CD4-positive, alpha-beta T cell treated with Interleukin-2 at 100 ng/mL for 4 hours (primary cell): ENCODE measurements around the gene RPAP2.
"Not testable (repeated sequence)": the region's sequence is repeated elsewhere in the genome, so short reads cannot be mapped to it uniquely, and the experiment has no call there.

ENCODE experiments used
- DNase-seq: peaks from one replicate; pipeline ENCODE4 v3.0.0-alpha.2; 2020; ENCODE audit warnings: low spot score

Gene RPAP2

DNA sequence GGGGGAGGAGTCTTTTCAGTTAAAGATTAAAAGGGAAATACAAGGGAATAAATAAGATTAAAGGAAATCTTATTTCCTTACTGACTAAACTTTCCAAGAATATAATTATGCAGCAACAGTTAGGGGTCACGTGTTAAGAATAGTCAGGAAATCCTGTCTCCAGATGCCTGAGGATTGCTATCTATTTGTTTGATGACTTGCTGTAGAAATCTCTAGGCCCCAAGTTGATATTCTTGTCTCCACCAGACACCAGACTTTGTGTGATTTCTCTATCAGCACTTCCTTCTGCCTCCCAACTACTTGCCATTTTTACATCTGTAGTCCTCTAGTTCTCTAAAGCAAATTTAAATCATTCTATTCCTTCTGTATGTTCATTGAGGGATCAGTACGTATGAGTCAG, 77.5 kb downstream of the RPAP2 start:
- no peak for DNase-seq

DNA sequence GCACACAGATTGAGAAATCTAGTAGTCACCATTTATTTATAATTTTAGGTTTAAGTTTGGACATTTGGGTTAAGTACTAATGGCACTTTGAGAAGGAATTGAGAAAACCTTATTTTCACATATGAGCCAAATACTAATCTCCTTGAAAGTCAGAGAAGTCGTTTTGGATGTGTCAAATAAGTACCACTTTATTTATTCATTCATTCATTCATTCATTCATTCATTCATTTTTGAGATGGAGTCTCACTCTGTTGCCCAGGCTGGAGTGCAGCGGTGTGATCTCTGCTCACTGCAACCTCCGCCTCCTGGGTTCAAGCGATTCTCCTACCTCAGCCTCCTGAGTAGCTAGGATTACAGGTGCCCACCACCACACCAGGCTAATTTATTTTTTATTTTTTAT, 79.1 kb downstream of the RPAP2 start:
- DNase-seq, result not testable (repeated sequence)

DNA sequence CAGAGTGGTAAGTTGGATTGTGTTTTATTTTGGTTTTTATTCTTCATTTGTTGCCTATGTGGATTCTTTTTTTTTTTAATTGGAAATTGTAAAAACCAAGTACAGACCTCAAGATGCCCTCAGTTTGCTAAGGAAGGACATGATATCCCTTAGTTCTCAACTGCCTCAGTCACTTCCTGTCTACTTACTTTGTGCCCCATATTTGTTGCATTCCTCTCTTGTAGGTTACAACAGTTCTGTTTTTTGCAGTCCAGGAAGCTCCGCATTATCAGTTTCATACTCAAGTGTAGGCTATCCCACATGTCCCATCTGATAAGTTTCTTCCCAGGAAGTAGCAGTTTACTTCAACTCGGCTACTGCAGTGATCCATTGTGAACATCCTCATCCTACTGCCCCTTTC, 82.0 kb downstream of the RPAP2 start:
- DNase-seq, result no peak

DNA sequence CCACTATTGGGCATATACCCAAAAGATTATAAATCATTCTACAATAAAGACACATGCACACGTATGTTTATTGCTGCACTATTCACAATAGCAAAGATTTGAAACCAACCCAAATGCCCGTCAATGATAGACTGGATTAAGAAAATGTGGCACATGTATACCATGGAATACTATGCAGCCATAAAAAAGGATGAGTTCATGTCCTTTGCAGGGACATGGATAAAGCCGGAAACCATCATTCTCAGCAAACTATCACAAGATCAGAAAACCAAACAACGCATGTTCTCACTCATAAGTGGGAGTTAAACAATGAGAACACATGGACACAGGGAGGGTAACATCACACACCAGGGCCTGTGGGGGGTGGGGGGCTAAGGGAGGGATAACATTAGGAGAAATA, 95.1 kb downstream of the RPAP2 start:
- not testable (repeated sequence) for DNase-seq

DNA sequence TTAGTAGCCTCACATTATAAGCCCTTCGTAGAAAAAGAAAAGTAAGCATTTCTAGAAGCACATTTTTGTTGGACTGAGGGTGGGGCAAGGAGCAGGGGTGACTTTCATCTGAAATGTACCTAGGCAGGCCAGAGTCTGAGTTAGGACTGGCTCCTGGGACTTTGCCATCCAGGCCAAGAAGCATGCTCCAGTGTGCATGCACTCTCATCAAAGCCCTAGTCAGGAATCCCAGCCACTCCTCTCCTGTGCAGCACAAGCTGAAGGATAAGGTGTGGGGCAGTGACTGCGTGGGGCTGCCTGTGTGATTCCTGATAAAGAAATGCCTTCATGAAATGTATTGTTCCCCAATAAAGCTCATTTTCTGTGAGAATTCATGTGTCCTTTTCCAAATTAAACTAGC, 99.7 kb downstream of the RPAP2 start:
- no peak for DNase-seq

DNA sequence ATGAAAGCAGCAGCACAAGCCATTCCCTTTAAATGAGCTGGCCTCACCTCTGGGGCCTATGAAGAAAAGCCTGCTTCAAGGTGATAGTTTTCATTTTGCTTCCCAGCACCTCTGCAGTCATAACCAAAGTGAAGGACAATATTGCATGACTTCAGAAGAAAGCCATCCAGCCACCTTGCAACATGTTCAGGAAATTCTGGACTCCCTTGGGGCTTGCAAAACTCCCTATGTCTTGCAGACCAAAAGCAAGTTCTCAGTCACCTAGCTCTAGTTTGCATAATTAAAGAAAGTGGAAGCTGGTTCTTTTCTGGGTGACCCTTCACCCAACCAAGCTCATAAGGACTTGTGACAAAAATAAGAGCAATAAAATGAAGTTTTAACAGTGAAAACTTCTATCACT, 100.2 kb downstream of the RPAP2 start:
- no peak for DNase-seq

DNA sequence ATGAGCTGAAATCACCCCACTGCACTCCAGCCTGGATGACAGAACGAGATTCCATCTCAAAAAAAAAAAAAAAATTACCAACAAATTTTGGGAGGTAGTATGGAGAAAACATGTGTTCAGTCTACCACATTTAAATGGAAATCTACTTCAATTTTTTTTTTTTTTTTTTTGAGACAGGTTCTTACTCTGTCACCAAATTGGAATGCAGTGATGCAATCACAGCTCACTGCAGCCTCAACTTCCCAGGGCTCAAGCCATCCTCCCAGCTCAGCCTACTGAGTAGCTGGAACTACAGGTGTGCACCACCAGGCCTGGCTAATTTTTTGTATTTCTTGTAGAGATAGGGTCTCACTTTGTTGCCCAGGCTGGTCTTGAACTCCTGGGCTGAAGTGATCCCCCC, 105.8 kb downstream of the RPAP2 start:
- DNase-seq, result no peak

DNA sequence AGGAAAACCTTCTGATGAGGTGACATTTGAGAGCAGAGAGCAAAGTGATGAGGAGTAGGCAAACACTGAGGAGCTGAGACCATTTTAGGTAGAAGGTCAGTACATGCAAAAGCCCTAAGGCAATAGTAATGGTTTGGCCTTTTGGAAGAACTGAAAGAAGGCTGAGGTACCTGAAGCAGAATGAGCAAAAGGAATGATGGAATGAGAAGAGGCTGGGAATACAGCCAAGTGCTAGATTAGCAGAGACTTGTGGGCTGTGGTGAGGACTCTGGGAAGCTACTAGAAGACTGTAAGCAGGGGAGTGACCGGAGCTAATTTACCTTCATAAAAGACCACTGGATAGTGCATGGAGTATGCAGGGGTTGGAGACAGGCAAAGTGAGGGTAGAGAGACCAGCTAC, 110.0 kb downstream of the RPAP2 start:
- no peak for DNase-seq

DNA sequence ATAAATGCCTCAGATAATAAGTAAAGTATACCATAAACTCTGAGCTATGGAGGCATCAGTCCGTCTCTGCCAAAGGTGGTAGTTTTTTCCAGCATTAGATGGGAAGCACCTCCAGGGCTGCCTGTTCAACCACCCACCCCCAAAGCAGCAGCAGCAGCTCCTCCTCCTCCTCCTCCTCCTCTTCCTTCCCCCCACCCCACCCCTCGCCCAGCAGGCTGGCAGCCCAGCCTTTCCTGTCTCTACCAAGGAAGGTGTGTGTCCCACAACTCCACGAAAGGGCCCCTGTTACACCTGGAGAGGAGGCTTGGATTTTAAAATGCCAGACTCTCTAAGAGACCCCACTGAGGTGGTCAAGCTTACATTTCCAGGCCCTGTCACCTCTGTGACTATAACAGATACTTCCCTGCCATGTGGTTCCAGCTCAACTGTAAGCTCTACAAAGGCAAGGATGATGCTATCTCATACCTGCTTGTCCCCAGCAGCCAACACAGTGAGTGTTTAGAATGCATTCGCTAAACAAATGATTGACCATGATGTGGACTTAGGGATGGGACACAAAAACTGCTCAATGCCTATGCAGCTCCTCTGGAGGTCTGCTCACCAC, 111.2 kb downstream of the RPAP2 start:
- DNase-seq, result no peak

DNA sequence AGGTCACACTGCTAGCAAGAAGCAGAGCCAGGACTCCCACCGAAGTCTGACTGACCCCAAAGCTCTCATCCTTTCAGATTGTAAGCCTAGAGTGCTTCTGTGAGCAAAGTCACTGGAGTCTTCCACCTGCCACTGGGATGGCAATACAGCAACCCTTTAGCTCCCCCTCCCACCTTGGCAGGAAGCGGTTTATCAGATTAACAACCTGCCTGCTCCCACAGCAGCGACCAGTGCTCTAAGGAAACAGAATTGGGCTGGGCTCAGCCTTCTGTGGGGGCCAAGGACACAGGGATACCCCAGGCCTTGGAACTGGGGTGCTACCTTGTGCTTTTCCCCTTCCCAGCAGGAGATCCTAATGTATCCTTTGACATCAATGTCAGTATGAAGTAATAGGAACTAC, 111.8 kb downstream of the RPAP2 start:
- peak; percentile 44 for DNase-seq

DNA sequence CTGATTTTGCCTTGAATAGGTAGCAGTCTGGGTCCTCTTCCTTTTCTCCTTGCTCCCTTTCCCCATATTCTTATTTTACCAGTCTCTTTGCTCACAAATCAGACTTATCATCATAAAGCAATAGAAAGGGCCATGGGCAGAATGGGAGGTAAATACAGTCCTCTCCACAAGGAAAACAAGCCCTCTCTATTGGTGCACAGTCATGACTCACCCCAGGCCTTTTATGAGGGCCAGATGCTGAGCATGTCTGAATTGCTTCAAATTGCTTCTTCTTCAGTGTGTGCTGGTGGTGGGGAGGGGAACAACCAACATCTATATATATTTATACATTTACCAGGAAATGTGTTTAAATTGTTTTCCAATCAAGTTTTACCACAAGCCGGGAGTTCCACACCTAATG, 112.7 kb downstream of the RPAP2 start:
- DNase-seq, result peak; percentile 26

DNA sequence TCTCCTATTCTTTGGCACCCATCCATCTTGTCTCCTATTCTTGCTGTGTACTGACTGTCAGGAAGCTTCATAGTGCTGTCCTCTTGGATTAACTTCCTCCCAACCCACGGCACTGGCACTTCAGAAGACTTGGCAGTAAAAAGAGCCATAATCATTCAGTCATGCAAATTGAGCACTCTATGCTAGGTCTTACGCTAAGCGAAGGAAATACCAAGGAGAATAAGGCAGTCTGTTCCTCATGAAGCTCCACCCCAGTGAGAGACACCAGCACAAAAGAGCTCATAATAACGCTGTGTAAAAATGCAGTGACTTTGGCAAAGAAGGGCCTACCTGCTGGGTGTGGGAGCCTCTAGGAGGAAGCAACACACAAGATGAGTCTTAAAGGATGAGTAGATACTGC, 120.8 kb downstream of the RPAP2 start:
- no peak for DNase-seq

DNA sequence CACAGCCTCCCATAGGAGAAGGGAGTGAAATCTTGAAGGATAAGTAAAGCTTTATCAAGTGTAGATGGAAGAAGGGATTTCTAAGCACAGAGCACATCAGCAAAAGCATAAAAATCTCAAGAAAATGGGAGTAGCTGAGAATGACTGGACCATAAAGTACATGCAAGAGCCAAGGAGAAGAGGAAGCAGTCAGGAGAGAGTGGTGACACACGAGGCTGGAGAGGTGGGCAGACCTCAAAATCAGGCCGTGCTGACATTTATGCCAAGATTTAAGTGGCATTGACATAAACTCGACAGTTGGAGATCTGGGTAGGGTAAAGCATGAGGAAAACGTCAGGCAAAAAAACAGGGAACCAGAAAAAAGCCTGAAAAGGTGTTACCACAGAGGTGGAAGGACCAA, 125.5 kb downstream of the RPAP2 start:
- DNase-seq, result no peak

DNA sequence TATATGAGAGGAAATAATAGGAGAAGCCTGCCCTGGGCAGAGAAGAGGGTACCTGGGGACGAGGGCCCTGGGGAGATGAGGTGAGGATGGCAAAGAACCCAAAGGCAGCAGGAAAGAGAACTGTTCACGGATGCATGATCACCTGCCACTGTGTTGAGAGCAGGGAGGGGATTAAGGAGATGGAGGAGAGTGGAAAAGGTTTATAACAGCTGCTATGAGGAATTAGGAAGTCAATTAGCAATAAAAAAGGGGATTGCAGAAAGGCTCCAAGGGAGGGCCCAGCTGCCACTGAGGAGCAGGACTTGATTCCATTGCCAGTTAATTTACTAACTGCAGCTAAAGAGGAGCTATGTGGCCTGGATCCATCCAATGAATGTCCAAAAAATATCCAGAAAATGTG, 126.8 kb downstream of the RPAP2 start:
- no peak for DNase-seq

DNA sequence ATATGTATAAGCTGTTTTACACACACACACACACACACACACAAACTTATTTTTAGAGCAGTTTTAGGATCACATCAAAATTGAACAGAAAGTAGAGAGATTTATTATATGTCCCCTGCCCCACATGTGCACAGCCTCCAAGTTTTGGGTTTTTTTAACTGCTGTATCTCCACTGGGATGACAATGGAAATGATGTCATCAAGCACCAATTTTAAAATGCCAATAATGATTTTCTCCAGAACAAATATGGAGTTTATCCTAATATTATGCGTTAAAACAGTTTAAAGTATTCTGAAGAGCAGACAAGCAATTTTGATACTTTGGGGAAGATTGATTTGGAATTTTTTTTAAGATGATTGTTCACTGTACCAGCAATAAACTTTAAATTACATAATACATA, 131.2 kb downstream of the RPAP2 start:
- DNase-seq, result no peak

DNA sequence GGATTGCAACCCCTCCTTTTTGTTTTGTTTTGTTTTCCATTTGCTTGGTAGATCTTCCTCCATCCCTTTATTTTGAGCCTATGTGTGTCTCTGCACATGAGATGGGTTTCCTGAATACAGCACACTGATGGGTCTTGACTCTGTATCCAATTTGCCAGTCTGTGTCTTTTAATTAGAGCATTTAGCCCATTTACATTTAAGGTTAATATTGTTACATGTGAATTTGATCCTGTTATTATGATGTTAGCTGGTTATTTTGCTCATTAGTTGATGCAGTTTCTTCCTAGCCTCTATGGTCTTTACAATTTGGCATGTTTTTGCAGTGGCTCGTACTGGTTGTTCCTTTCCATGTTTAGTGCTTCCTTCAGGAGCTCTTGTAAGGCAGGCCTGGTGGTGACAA, 135.7 kb downstream of the RPAP2 start:
- DNase-seq, result not testable (repeated sequence)

DNA sequence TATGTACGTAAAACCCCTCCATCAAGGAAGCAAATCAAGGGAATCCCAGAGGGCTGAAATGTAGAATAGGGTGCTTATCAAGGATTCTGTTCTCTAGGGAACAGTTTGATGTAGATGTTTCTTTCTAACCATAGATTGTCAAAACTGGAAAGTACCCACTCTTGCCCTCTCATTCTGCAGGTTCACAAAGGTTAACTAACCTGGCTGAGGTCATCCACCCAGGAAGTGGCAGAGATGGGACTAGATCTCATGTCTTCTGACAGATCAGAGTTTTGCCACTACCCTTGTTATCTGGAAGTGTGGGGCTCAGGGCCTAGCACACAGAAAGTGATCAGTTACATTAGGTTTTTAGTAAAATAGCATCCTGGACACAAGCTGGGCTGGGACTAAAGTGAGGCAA, 140.4 kb downstream of the RPAP2 start:
- no peak for DNase-seq

DNA sequence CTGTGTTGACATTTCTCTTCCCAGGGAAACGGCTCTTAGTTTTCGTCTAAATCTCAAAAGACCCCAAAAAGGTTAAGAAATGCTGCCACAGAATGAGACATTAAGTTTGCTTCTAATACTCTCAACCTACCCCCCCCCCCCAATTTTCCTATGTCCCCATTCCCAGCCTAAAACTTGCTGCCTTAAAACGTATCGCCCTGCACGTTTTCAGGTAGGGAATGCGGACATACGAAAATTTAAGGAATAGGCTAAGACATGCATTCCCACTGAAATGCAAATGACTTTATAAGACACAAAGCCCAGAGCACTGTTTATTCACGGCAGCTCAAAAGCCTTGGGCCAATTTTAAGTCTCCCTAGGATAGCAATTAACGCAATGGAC, 142.4 kb downstream of the RPAP2 start:
- no peak for DNase-seq

DNA sequence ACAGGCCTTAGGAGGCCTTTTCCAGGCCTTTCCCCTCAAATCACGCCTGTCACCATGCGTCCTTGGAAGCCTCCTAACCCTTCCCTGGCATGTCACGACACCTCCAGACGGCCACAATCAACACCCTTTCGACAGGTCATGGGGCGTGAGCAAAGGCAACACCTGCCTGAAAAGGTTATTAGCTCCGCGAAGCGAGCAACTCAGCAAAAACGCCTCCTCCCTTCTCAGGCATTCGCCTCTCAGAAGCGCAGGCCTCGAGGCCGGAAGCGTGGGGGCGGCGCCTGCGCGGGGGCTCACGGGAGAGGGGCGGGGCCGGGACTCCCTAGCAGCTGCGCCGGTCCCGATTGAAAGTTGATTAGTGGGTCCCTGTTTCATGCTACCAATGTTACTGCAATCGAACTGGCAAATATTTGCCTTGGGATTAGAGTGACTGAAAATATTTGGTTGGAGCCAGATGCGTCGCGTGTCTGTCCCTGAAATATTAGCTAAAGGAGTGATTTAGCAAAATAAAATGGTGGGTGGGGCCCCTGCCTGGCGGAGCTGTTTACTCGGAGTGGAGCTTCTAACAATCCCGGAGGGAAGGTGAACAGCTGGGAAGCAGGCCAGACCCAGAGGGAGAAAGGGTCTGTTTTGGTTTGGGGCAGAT, 143.0 kb downstream of the RPAP2 start:
- no peak for DNase-seq

DNA sequence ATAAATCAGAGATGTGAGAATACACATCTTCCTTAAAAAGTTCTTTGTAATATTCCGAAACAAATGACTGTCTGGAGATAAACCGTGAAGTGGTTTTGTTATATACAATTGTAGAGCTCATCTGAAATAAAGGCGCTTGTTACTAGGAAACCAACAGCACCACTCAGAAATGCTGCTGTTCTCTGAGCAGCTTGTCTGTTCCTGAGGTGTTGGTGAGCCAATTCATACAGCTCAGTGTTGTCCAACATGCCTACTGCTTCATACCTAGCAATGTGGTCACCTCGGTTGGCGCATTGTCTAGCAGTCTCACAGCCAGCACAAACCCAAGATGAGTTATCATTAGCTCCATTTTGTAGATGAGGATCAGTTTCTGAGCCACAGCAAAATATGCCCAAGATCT, 143.5 kb downstream of the RPAP2 start:
- DNase-seq, result no peak

DNA sequence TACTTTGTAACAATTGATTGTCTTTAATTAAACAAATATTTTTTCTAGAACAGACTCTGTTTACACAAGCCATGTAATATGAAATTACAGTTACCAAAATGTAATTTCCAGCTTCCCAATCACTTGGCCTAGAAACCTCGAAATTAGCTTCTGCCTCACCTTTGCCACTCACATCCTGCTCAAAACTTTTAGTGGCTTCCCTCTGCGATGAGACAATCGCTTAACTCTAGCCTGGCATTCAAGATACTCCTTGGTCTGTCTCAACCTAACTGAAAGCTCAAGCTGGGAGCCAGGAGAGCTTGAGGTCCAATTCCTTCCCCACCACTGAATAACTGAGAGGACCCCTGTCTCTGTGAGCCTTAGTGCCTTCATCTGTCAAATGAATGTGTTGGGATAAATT, 145.0 kb downstream of the RPAP2 start:
- DNase-seq, result no peak

DNA sequence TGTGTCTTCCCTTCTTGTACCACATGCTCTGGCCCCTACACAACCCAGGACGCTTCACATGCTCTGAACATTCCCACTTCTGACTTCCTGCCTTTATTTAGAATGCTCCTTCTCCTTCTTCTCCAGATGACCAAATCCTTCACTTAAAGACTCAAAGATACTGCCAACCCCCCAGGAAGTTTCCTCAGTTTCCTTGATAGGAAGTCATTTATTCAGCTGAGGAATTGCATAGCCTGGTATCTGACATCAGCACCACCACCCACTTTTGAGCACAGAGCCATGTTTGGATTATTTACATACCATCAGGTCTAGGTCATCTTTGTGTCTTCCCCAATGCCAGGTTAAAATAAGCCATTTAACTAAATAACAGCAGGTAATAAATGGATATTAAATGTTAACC, 145.5 kb downstream of the RPAP2 start:
- DNase-seq, result no peak

DNA sequence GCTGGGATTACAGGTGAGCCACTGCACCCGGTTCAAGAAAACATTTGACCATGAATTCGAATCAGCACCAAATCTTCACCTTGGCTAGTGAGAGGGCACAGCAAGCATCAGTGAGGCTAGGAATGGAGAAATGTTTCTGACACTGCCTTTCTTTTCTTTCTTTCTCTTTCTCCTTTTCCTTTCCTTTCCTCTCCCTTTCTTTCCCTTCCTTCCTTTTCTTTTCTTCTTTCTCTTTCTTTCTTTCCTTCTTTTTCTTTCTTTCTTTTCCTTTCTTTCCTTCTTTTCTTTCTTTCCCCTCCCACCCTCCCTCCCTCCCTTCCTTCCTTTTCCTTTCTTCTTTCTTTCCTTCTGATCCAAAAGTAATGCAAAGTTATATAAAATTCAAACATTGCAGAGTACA, 147.0 kb downstream of the RPAP2 start:
- DNase-seq, result no peak

DNA sequence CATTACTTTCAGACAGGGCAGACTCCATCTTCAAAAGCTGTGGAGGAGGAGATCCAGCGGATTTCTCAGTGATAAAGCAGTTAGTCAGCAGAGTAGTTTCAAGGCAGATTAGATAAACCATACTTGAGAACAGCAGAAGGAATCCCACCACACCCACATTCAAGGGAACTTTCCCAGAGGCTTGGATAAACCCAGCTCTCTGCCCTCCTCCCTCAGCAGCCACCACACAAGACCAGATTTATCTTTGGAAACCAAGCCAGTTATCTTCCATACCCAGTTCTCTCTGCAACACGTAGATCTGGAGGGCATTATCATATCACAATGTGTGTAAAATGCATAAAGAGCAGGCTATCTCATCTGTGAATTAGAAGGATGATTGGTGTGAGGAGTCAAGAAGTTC, 147.7 kb downstream of the RPAP2 start:
- DNase-seq, result no peak
